ENCODE data around the gene SETBP1. TPM values are rescaled to one million over a fixed set of nuclear protein-coding genes. Genes with fewer than 3 reads are reported as not detected.

The SETBP1 gene
- total RNA-seq, 4 donors from 2014 or later = 16.2 to 33.6 (median 24.4) TPM

GRCh38 chr18:44792456-44793061 lies 111.9 kb downstream of the SETBP1 start:
- H3K36me3 ChIP-seq = no peaks in the 10 kb centered on the region
- WGBS, 2 donors (ENCODE audit: low coverage in 1 of 2) = 61 to 65% methylated on average over 5 to 8 of the region's 8 CpGs
- no peak overlapping the region for H3K4me3 ChIP-seq
- no peaks in the 10 kb centered on the region for H3K9me3 ChIP-seq
- H3K27ac ChIP-seq = peak overlapping the region; percentile 62 to 84 (median 80)
- in situ Hi-C loops (cut with MboI; ENCODE audit: low pct_ligation_motif_present in 1 of 4, low pct_unique_long_range_greater_than_20kb in 1 of 4, low sequenced_read_pairs in 3 of 4) (loop anchor here in 1 of 4 donors (10.0 kb wide), 1 partner anchor 58 kb away; no protein-coding TSS in a partner anchor), intact Hi-C loops (cut with DNase I; ENCODE audit: low total_unique reads) (no loop called here)
- no peaks in the 10 kb centered on the region for H3K27me3 ChIP-seq
- peaks cover 9 to 62% (median 41%) of the 10 kb centered on the region in 4 donors for H3K4me1 ChIP-seq
- TF ChIP-seq POLR2A (IDR thresholded peaks at IDR 0.05) (no peak), POLR2AphosphoS5 (IDR thresholded peaks at IDR 0.05) (no peak), CTCF (IDR thresholded peaks at IDR 0.05) (no peak), EP300 (IDR thresholded peaks at IDR 0.05; ENCODE audit: low read depth) (no peak)
- DNase-seq = no peak

GRCh38 chr18:44793194-44793593 lies 112.5 kb downstream of the SETBP1 start:
- 73% methylated on average over 2 of the region's 2 CpGs; no CpG with 5 or more reads in 1 of the 2 donors for WGBS, 2 donors (ENCODE audit: low coverage in 1 of 2)
- H3K27ac ChIP-seq = peak overlapping the region; percentile 62 to 84 (median 80)
- no peak overlapping the region for H3K4me3 ChIP-seq
- no peaks in the 10 kb centered on the region for H3K9me3 ChIP-seq
- no peaks in the 10 kb centered on the region for H3K27me3 ChIP-seq
- in situ Hi-C loops (cut with MboI; ENCODE audit: low pct_ligation_motif_present in 1 of 4, low pct_unique_long_range_greater_than_20kb in 1 of 4, low sequenced_read_pairs in 3 of 4) (loop anchor here in 1 of 4 donors (10.0 kb wide), 1 partner anchor 58 kb away; no protein-coding TSS in a partner anchor), intact Hi-C loops (cut with DNase I; ENCODE audit: low total_unique reads) (no loop called here)
- H3K36me3 ChIP-seq = no peaks in the 10 kb centered on the region
- TF ChIP-seq CTCF (IDR thresholded peaks at IDR 0.05) (no peak), EP300 (IDR thresholded peaks at IDR 0.05; ENCODE audit: low read depth) (no peak), POLR2A (IDR thresholded peaks at IDR 0.05) (no peak), POLR2AphosphoS5 (IDR thresholded peaks at IDR 0.05) (no peak)
- no peak for DNase-seq
- H3K4me1 ChIP-seq = peaks cover 9 to 59% (median 41%) of the 10 kb centered on the region in 4 donors

- no peak for TF ChIP-seq POLR2AphosphoS5 (IDR thresholded peaks at IDR 0.05)
- Histone ChIP-seq H3K9me3 (no peaks in the 10 kb centered on the region), H3K36me3 (no peaks in the 10 kb centered on the region), H3K27ac (peak overlapping the region; percentile 62 to 84 (median 80)), H3K4me3 (no peak overlapping the region), H3K4me1 (peaks cover 9 to 60% (median 41%) of the 10 kb centered on the region in 4 donors), H3K27me3 (no peaks in the 10 kb centered on the region)
- 94 to 100% methylated on average over 1 of the region's 1 CpG for WGBS, 2 donors (ENCODE audit: low coverage in 1 of 2)
- no peak for DNase-seq
- in situ Hi-C loops (cut with MboI; ENCODE audit: low pct_ligation_motif_present in 1 of 4, low pct_unique_long_range_greater_than_20kb in 1 of 4, low sequenced_read_pairs in 3 of 4) = loop anchor here in 1 of 4 donors (10.0 kb wide), 1 partner anchor 59 kb away; no protein-coding TSS in a partner anchor
- intact Hi-C loops (cut with DNase I; ENCODE audit: low total_unique reads) = no loop called here
Observed at GRCh38 chr18:44793685-44794084, 113.0 kb downstream of the SETBP1 start.

DNA sequence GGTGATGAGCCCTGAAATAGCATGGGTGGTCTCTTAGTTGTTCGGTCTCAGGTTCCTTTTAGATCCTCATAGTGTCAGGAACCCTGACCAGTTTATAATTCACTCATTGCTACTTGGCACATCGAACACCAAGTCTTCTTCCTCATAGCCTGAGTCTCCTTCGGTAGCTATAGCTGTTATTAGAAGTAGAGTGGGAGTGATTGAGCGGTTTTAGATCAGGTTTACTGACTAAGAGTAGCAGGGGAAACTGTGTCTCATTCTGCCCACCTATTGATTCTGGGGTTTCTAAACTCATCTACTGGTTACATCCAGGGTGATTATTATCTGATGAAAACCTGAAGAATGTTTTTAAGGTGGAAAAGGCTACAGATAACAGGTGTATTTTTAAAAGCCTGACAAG lies 114.6 kb downstream of the SETBP1 start:
- no peaks in the 10 kb centered on the region for H3K9me3 ChIP-seq
- in situ Hi-C loops (cut with MboI; ENCODE audit: low pct_ligation_motif_present in 1 of 4, low pct_unique_long_range_greater_than_20kb in 1 of 4, low sequenced_read_pairs in 3 of 4) (loop anchor here in 1 of 4 donors (10.0 kb wide), 1 partner anchor 60 kb away; no protein-coding TSS in a partner anchor), intact Hi-C loops (cut with DNase I; ENCODE audit: low total_unique reads) (no loop called here)
- H3K27me3 ChIP-seq = no peaks in the 10 kb centered on the region
- TF ChIP-seq POLR2A (IDR thresholded peaks at IDR 0.05) (no peak), POLR2AphosphoS5 (IDR thresholded peaks at IDR 0.05) (no peak), EP300 (IDR thresholded peaks at IDR 0.05; ENCODE audit: low read depth) (no peak), CTCF (IDR thresholded peaks at IDR 0.05) (no peak)
- 83 to 86% methylated on average over 4 of the region's 4 CpGs for WGBS, 2 donors (ENCODE audit: low coverage in 1 of 2)
- H3K4me3 ChIP-seq = no peak overlapping the region
- peaks cover 3 to 58% (median 36%) of the 10 kb centered on the region in 4 donors for H3K4me1 ChIP-seq
- H3K36me3 ChIP-seq = no peaks in the 10 kb centered on the region
- no peak overlapping the region for H3K27ac ChIP-seq
- no peak for DNase-seq
